Fibroblast of the aortic adventitia (primary cell): ENCODE data around the gene DNAJA4. TPM values are rescaled to one million over a fixed set of nuclear protein-coding genes. Genes with fewer than 3 reads are reported as not detected.

Experiments
- DNase-seq: peaks from one replicate; pipeline ENCODE4 v3.0.0-alpha.2; 2010; ENCODE audit warnings: low read depth
- H3K4me3 ChIP-seq: 2 replicates; pipeline ENCODE4 v1.5.1; 2011; ENCODE audit warnings: low read depth, mild to moderate bottlenecking, control low read depth, low read length, moderate library complexity
- total RNA-seq: library from RNA; depleted of rRNA; stranded (reverse); fragments of >200 nt; gene quantifications from 2 replicates; pipeline ENCODE4 v1.2.3, GENCODE V29; 2012; ENCODE audit warnings: low replicate concordance
- TF ChIP-seq, protein P1 (sequence below): IDR thresholded peaks from 2 replicates; pipeline ENCODE4 v1.5.1; 2011; ENCODE audit warnings: mild to moderate bottlenecking, low read length, control low read depth, inconsistent platforms; ENCODE audit not compliant: insufficient read depth

Gene DNAJA4
- total RNA-seq, 1 donor, result 2.3 TPM

DNA sequence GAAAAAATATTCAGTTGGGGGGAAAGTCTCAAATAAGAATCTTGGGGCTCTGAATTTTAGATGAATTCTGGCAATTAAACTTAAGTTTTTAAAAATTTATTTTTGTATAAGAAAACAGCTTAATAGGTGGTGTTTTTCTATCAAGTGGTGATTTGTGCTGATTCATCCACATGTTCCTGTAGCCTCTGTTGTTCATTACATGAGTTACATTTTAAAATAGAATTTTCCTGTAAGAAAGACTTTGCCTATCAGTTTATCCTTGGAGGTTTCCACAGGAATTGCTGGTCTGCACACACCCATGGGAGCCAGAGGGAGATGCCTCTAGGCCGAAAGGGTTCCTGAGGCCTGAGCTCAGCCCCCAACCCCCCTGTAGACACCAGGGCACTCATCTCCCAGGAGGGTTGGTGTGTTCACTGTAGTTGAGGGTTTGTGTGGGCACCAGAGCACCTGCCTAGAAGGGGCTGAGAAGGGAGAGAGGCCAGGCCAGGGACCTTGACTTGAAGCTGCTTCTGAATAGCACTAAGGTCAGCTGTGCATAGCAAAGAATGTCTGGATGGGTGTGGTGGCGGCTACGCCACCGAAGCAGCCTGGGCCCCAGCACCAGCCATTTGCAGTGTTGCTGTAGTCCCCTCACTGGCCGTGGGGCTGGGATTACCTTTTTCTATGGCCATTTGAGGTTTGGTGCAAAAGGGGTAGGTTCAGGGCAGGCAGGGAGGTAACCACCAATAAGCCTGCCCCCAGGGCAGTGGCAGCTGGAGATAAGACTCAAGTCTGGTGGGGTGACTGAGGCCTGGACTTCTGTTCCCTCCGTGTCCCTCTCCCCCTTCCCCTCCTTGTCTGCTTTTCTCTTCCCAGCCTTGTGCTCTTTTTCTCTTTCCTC is 11.9 kb downstream of the DNAJA4 start:
- H3K4me3 ChIP-seq, result no peak overlapping the region
- TF ChIP-seq, protein P1, sequence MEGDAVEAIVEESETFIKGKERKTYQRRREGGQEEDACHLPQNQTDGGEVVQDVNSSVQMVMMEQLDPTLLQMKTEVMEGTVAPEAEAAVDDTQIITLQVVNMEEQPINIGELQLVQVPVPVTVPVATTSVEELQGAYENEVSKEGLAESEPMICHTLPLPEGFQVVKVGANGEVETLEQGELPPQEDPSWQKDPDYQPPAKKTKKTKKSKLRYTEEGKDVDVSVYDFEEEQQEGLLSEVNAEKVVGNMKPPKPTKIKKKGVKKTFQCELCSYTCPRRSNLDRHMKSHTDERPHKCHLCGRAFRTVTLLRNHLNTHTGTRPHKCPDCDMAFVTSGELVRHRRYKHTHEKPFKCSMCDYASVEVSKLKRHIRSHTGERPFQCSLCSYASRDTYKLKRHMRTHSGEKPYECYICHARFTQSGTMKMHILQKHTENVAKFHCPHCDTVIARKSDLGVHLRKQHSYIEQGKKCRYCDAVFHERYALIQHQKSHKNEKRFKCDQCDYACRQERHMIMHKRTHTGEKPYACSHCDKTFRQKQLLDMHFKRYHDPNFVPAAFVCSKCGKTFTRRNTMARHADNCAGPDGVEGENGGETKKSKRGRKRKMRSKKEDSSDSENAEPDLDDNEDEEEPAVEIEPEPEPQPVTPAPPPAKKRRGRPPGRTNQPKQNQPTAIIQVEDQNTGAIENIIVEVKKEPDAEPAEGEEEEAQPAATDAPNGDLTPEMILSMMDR, result no peak
- peak; percentile 9 for DNase-seq

DNA sequence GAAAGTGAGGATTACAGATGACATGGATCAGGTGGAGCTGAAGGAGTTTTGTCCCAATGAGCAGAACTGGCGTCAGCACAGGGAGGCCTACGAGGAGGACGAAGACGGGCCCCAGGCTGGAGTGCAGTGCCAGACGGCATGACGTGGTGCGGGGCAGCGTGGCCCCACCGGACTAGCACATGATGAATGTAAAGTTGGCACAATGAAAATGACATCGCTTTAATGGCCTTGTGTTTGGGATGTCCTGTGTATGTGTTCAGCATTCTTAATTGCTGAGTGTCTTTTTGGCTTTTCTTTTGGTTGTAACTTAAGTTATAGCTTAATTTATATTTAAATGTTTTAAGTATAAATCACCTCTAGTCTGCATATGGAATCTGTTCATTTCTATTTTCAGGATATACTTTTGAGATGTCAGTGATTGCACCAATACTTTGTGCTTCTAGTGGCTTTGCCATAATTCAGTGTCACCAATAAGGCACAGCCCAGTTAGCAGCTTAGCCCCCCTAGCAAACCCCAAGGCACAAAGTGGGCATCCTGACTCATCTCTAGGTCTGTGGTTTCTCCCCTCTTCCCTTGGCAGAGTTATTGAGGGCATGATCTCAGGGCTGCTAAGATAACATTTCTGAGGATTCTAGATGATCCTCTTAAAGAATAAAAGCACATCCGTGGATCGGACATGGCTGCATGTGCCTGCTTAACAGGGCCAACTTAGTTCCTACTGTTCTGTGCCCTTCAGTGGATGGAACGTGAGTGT is 16.1 kb downstream of the DNAJA4 start:
- TF ChIP-seq, protein P1, result no peak
- DNase-seq, result no peak
- no peak overlapping the region for H3K4me3 ChIP-seq

DNA sequence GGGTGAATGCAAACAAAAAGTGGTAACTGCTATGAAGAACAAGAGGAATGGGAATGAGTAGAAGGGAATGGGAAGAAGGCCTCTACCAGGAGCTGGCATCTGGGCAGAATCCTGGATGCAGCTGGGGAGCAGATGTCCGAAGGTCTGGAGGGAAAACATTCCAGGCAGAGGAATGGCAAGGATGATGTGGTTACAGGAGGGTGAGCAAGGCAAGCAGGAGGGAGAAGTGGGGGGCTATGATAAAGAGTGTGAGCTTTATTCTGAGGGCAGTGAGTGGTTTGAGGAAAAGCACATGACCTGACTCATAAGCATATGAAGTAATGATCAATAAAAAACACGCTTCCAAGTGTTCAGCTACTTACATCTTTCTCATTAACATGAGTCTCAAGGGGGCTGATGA is 18.0 kb downstream of the DNAJA4 start:
- no peak overlapping the region for H3K4me3 ChIP-seq
- no peak for DNase-seq
- TF ChIP-seq, protein P1, result no peak

DNA sequence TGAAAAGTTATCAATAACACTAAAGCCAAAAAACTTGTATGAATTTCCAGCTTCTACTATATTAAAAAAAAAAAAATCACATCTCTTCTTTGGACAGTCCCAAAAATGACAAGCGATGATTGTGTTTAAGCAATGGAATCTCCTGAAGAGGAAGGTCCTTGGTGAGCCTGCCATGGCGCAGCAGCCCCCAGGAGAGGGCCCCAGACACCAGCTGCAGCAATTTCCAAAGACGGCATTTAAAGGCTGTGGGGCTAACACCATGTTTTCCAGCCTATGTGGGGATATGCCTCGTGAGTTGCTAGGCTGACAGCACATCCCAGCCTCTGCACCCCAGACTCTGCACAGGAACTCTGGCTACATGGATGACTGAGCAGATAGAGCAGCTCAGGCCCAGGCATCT is 20.4 kb downstream of the DNAJA4 start:
- DNase-seq, result no peak
- no peak overlapping the region for H3K4me3 ChIP-seq
- TF ChIP-seq, protein P1, result no peak

DNA sequence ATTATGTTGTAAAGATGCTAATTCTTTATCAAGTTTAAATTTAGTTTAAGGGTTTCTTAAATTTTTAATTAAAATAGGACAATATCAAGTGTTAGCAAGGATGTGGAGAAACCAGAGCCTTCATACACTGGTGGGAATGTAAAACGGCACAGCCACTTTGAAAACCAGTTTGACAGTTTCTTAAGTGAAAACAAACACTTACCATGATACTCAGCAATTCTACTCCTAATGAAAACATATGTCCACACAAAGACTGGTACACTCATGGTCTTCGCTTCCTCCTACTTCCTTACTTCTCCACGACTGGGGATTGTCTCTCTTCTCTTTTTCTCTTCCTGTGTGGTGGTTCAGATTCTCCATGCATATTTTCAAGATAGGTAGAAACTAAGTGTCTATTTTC is 25.9 kb downstream of the DNAJA4 start:
- DNase-seq, result no peak
- H3K4me3 ChIP-seq, result no peak overlapping the region
- TF ChIP-seq, protein P1, result no peak

DNA sequence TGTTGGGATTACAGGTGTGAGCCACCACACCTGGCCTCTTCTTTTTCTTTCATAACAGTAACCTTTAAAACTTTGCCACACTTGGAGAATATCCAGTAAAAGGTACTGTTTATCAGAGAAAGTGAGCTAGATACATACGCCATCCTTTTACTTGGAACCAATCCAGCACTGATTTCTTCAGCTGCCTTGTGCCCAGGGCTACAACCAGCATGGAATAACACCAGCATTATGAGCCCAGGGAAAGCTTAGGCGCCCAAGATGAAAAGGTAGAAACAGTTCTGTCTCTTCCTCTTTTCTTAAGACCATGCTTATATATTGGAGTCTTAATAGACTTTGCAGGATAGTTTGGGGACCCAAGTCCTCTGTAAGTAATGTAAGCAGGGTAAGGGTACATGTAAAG is 26.7 kb downstream of the DNAJA4 start:
- TF ChIP-seq, protein P1, result no peak
- no peak for DNase-seq
- no peak overlapping the region for H3K4me3 ChIP-seq
